ENCODE measurements around the gene SLC36A1. TPM values are rescaled to one million over a fixed set of nuclear protein-coding genes. Genes with fewer than 3 reads are reported as not detected.

SLC36A1 gene
- total RNA-seq, 1 experiment from 2014 or later: 15.0 TPM

- H4K5ac ChIP-seq (ENCODE audit: insufficient read length, low read depth, low read length): no peak overlapping the region
- no peak overlapping the region for H3K9ac ChIP-seq (ENCODE audit: extremely low read depth, insufficient read length, low read length)
- H3K4ac ChIP-seq (ENCODE audit: low read depth, low read length): no peak overlapping the region
- no peaks in the 10 kb centered on the region for H3K4me1 ChIP-seq (ENCODE audit: insufficient read depth, low read length)
- no peaks in the 10 kb centered on the region for H3K79me1 ChIP-seq (ENCODE audit: insufficient read depth, low read depth, low read length, poor library complexity, severe bottlenecking)
- H3T11ph ChIP-seq (ENCODE audit: low read length): no peak overlapping the region
- no peak for DNase-seq
- Mint-ChIP-seq H3K27ac (peak overlapping the region in 1 of 3 experiments; percentile 24; a peak in 1 of 7 replicates), H3K9me3 (no peaks in the 10 kb centered on the region), H3K36me3 (ENCODE audit: insufficient read depth in 1 of 3, low read depth in 3 of 3) (peaks cover 1 to 9% (median 7%) of the 10 kb centered on the region in 3 experiments; a peak in 5 of 7 replicates), H3K4me3 (no peak overlapping the region), H3K4me1 (0 out of 4 replicates have a peak, but pooled peaks cover 0 to 2% of the 10 kb centered on the region in 2 experiments), H3K27me3 (ENCODE audit: low read depth) (no peaks in the 10 kb centered on the region)
- H3K56ac ChIP-seq (ENCODE audit: insufficient read length, low read depth, low read length): no peak overlapping the region
- no peak overlapping the region for H2BK120ac ChIP-seq (ENCODE audit: low read depth, low read length, poor library complexity, severe bottlenecking)
- no peak overlapping the region for H4K8ac ChIP-seq (replicated peaks; ENCODE audit: insufficient read length, low read depth, low read length)
- H3K18ac ChIP-seq (ENCODE audit: insufficient read length, low read depth, low read length): no peak overlapping the region
- H3K23me2 ChIP-seq (ENCODE audit: insufficient read length, low read depth, low read length, poor library complexity, severe bottlenecking): no peaks in the 10 kb centered on the region
- no peaks in the 10 kb centered on the region for H4K20me1 ChIP-seq (ENCODE audit: control insufficient read depth, insufficient read depth, insufficient read length)
- no peak overlapping the region for H3K23ac ChIP-seq (ENCODE audit: insufficient read length, low read depth, low read length)
- no peaks in the 10 kb centered on the region for H3K9me3 ChIP-seq (ENCODE audit: control insufficient read depth, low read depth, low read length)
- H4K91ac ChIP-seq (ENCODE audit: insufficient read length, low read depth, low read length): no peak overlapping the region
- no peak overlapping the region for H2BK5ac ChIP-seq (ENCODE audit: insufficient read length, low read length)
- no peak overlapping the region for H2BK12ac ChIP-seq (ENCODE audit: insufficient read length, low read depth, low read length)
- no peak for TF ChIP-seq CTCF (conservative IDR thresholded peaks at IDR 0.05)
- H3K27ac ChIP-seq (ENCODE audit: insufficient read length, low read depth, low read length): no peak overlapping the region
- no peak overlapping the region for H2BK15ac ChIP-seq (ENCODE audit: low read depth, low read length)
- no peaks in the 10 kb centered on the region; the same call in 1 of the 2 replicates for H3K27me3 ChIP-seq (ENCODE audit: insufficient read depth, low read length)
- no peak overlapping the region for H2AK5ac ChIP-seq (ENCODE audit: insufficient read length, low read length)
- H3K4me2 ChIP-seq (ENCODE audit: insufficient read depth, insufficient read length, low read length): no peak overlapping the region
- no peaks in the 10 kb centered on the region; the same call in 1 of the 2 replicates for H3K79me2 ChIP-seq (ENCODE audit: insufficient read depth, low read length)
- H3K14ac ChIP-seq (ENCODE audit: insufficient read depth, low read length): no peak overlapping the region
- no peak overlapping the region for H2BK20ac ChIP-seq (ENCODE audit: low read depth, low read length, poor library complexity, severe bottlenecking)
- no peak overlapping the region for H2AFZ ChIP-seq (ENCODE audit: low read length)
- no CpG with 5 or more reads among the region's 4 CpGs for WGBS (ENCODE audit: extremely low coverage, insufficient read length, low lambda C conversion rate)
These were observed 12.4 kb downstream of the SLC36A1 start for GRCh38 chr5:151459680-151460324.

Data from H9 (cell line).